H9 (cell line): ENCODE results near the gene SLC35F6. TPM values are rescaled to one million over a fixed set of nuclear protein-coding genes. Genes with fewer than 3 reads are reported as not detected.

Experiments used
- DNase-seq: peaks from one replicate; pipeline ENCODE4 v3.0.0-alpha.2; 2017
- H2AFZ ChIP-seq: one replicate; pipeline ENCODE4 v1.6.1; 2013; ENCODE audit warnings: mild to moderate bottlenecking, low read length, control low read depth, moderate library complexity
- H2AK5ac ChIP-seq: 2 replicates; pipeline ENCODE4 v1.6.1; 2013; ENCODE audit warnings: low read length, control low read depth, mixed read lengths; ENCODE audit not compliant: insufficient read length
- H2BK120ac ChIP-seq: one replicate; pipeline ENCODE4 v1.6.1; 2013; ENCODE audit warnings: low read depth, mild to moderate bottlenecking, low read length, control low read depth, inconsistent platforms; ENCODE audit not compliant: poor library complexity, severe bottlenecking
- H2BK12ac ChIP-seq: 2 replicates; pipeline ENCODE4 v1.6.1; 2013; ENCODE audit warnings: low read length, control low read depth, mixed read lengths, low read depth; ENCODE audit not compliant: insufficient read length
- H2BK15ac ChIP-seq: 2 replicates; pipeline ENCODE4 v1.6.1; 2013; ENCODE audit warnings: low read depth, low read length, control low read depth
- H2BK20ac ChIP-seq: one replicate; pipeline ENCODE4 v1.6.1; 2013; ENCODE audit warnings: low read depth, mild to moderate bottlenecking, low read length, control low read depth, inconsistent platforms; ENCODE audit not compliant: poor library complexity, severe bottlenecking
- H2BK5ac ChIP-seq: 2 replicates; pipeline ENCODE4 v1.6.1; 2013; ENCODE audit warnings: low read length, control low read depth, mixed read lengths; ENCODE audit not compliant: insufficient read length
- H3K14ac ChIP-seq: 2 replicates; pipeline ENCODE4 v1.6.1; 2013; ENCODE audit warnings: low read length, control low read depth; ENCODE audit not compliant: insufficient read depth
- H3K18ac ChIP-seq: 2 replicates; pipeline ENCODE4 v1.6.1; 2013; ENCODE audit warnings: low read depth, mild to moderate bottlenecking, mixed read lengths, low read length, control low read depth; ENCODE audit not compliant: insufficient read length
- H3K23ac ChIP-seq: 2 replicates; pipeline ENCODE4 v1.6.1; 2013; ENCODE audit warnings: low read length, control low read depth, mixed read lengths, low read depth; ENCODE audit not compliant: insufficient read length
- H3K23me2 ChIP-seq: 2 replicates; pipeline ENCODE4 v1.6.1; 2013; ENCODE audit warnings: low read depth, mild to moderate bottlenecking, mixed read lengths, low read length, control low read depth; ENCODE audit not compliant: insufficient read length, poor library complexity, severe bottlenecking
- H3K27ac ChIP-seq: 2 replicates; pipeline ENCODE4 v1.5.1; 2013; ENCODE audit warnings: low read length, control low read depth, mixed read lengths, low read depth; ENCODE audit not compliant: insufficient read length
- H3K27me3 ChIP-seq: 2 replicates; pipeline ENCODE4 v1.6.1; 2013; ENCODE audit warnings: low read length, control low read depth, inconsistent platforms; ENCODE audit not compliant: insufficient read depth
- H3K4ac ChIP-seq: 2 replicates; pipeline ENCODE4 v1.6.1; 2013; ENCODE audit warnings: low read depth, mild to moderate bottlenecking, control low read depth, inconsistent platforms, low read length, moderate library complexity
- H3K4me1 ChIP-seq: 2 replicates; pipeline ENCODE4 v1.6.1; 2013; ENCODE audit warnings: low read length, control low read depth, inconsistent platforms; ENCODE audit not compliant: insufficient read depth
- H3K4me2 ChIP-seq: 2 replicates; pipeline ENCODE4 v1.6.1; 2013; ENCODE audit warnings: low read length, control low read depth, mixed read lengths; ENCODE audit not compliant: insufficient read length, insufficient read depth
- H3K56ac ChIP-seq: 2 replicates; pipeline ENCODE4 v1.6.1; 2013; ENCODE audit warnings: low read depth, mild to moderate bottlenecking, mixed read lengths, low read length, control low read depth; ENCODE audit not compliant: insufficient read length
- H3K79me1 ChIP-seq: 2 replicates; pipeline ENCODE4 v1.6.1; 2013; ENCODE audit warnings: low read depth, mild to moderate bottlenecking, moderate library complexity, low read length, control low read depth, inconsistent platforms; ENCODE audit not compliant: insufficient read depth, poor library complexity, severe bottlenecking
- H3K79me2 ChIP-seq: 2 replicates; pipeline ENCODE4 v1.6.1; 2013; ENCODE audit warnings: low read length, control low read depth, inconsistent platforms; ENCODE audit not compliant: insufficient read depth
- H3K9ac ChIP-seq: 2 replicates; pipeline ENCODE4 v1.6.1; 2013; ENCODE audit warnings: low read length, control low read depth, mixed read lengths; ENCODE audit not compliant: insufficient read length; ENCODE audit errors: extremely low read depth
- H3K9me3 ChIP-seq: one replicate; pipeline ENCODE4 v1.6.1; 2013; ENCODE audit warnings: low read depth, low read length, inconsistent platforms; ENCODE audit not compliant: control insufficient read depth
- H3T11ph ChIP-seq: one replicate; pipeline ENCODE4 v1.6.1; 2013; ENCODE audit warnings: mild to moderate bottlenecking, low read length, control low read depth, inconsistent platforms
- H4K20me1 ChIP-seq: one replicate; pipeline ENCODE4 v1.6.1; 2013; ENCODE audit not compliant: control insufficient read depth, insufficient read length, insufficient read depth
- H4K5ac ChIP-seq: 2 replicates; pipeline ENCODE4 v1.6.1; 2013; ENCODE audit warnings: low read depth, mild to moderate bottlenecking, mixed read lengths, low read length, control low read depth; ENCODE audit not compliant: insufficient read length
- H4K8ac ChIP-seq: replicated peaks from 2 replicates; pipeline ENCODE4 v1.6.1; 2013; ENCODE audit warnings: low read length, control low read depth, mixed read lengths, low read depth; ENCODE audit not compliant: insufficient read length
- H4K91ac ChIP-seq: 2 replicates; pipeline ENCODE4 v1.6.1; 2013; ENCODE audit warnings: low read depth, mild to moderate bottlenecking, moderate library complexity, mixed read lengths, low read length, control low read depth; ENCODE audit not compliant: insufficient read length
- H3K27ac Mint-ChIP-seq, 3 experiments: 2 replicates in 2 of 3; 3 replicates in 1 of 3; pipeline ENCODE4 v1.8.0; 2020 to 2021; ENCODE audit warnings: mixed read lengths in 3 of 3, mild to moderate bottlenecking in 1 of 3, moderate library complexity in 1 of 3
- H3K27me3 Mint-ChIP-seq: 2 replicates; pipeline ENCODE4 v1.8.0; 2021; ENCODE audit warnings: low read depth, mild to moderate bottlenecking, moderate library complexity, mixed read lengths
- H3K36me3 Mint-ChIP-seq, 3 experiments: 2 replicates in 2 of 3; 3 replicates in 1 of 3; pipeline ENCODE4 v1.8.0; 2020 to 2021; ENCODE audit warnings: low read depth in 3 of 3, mixed read lengths in 3 of 3; ENCODE audit not compliant: insufficient read depth in 1 of 3
- H3K4me1 Mint-ChIP-seq, 2 experiments: 2 replicates each; pipeline ENCODE4 v1.8.0; 2020; ENCODE audit warnings: mixed read lengths in 2 of 2
- H3K4me3 Mint-ChIP-seq, 2 experiments: 2 replicates in 1 of 2; 3 replicates in 1 of 2; pipeline ENCODE4 v1.8.0; 2020 to 2021; ENCODE audit warnings: mild to moderate bottlenecking in 2 of 2, mixed read lengths in 2 of 2, moderate library complexity in 1 of 2
- H3K9me3 Mint-ChIP-seq, 2 experiments: 2 replicates in 1 of 2; 3 replicates in 1 of 2; pipeline ENCODE4 v1.8.0; 2020; ENCODE audit warnings: mild to moderate bottlenecking in 2 of 2, mixed read lengths in 2 of 2, moderate library complexity in 1 of 2
- CTCF ChIP-seq: fragments of 200-600 bp; sonication (generic); conservative IDR thresholded peaks from 3 replicates; pipeline ENCODE4 v1.8.0; 2021; ENCODE audit warnings: antibody characterized with exemption, mild to moderate bottlenecking
- WGBS: extraction: QIAGEN DNeasy Blood & Tissue Kit; methylation state at CpG from one replicate; pipeline ENCODE4 v1.1.7; 2013; ENCODE audit warnings: missing lambda C conversion rate, low lambda C conversion rate, mixed read lengths; ENCODE audit not compliant: insufficient read length; ENCODE audit errors: extremely low coverage; 5-methylcytosine and 5-hydroxymethylcytosine counted together
- total RNA-seq: library from RNA; stranded (reverse); gene quantifications from 2 replicates; pipeline ENCODE4 v1.2.1, GENCODE V29; 2021

The SLC35F6 gene
- total RNA-seq, 1 experiment from 2014 or later: 15.7 TPM

DNA sequence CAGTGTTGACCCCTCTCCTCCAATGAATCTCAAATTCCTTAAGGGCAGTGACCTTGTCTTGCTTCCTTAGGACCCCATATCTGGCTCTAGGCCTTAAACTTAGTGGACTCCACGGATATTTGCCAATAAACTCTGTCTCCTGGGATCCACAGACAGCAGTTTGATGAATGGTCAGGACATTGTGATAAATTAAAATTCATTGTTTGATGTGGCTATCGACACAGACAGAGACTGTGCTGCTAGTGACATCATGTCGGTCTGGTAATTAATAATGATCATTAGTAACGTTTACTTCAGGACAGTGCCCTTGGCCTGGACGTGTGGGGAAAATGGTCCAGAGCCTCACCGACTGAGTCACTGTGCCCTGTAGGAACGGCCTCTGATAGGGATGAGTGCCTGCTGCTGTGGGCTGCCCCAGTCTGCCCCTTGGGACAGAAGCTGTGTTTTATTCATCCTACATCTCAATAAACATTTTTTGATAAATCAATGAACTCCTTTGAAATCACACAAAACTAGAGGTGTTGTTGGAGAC, 5.2 kb upstream of the SLC35F6 start:
- Histone ChIP-seq H2BK5ac (no peak overlapping the region), H3K27me3 (no peaks in the 10 kb centered on the region; the same call in 1 of the 2 replicates), H3K23ac (no peak overlapping the region), H2BK12ac (no peak overlapping the region), H3K9me3 (no peaks in the 10 kb centered on the region), H2AFZ (no peak overlapping the region), H2BK20ac (no peak overlapping the region), H4K91ac (no peak overlapping the region), H3K4ac (no peak overlapping the region), H3K14ac (no peak overlapping the region), H4K20me1 (no peaks in the 10 kb centered on the region), H3K79me2 (no peaks in the 10 kb centered on the region), H3K56ac (no peak overlapping the region), H4K5ac (peak overlapping the region; percentile 15), H3K9ac (no peak overlapping the region), H4K8ac (no peak overlapping the region), H3K4me2 (no peak overlapping the region), H2BK15ac (no peak overlapping the region), H2AK5ac (no peak overlapping the region), H3K79me1 (no peaks in the 10 kb centered on the region), H3K23me2 (no peaks in the 10 kb centered on the region), H3T11ph (no peak overlapping the region), H3K4me1 (peaks cover 11% of the 10 kb centered on the region), H3K18ac (peak overlapping the region; percentile 85), H3K27ac (peak overlapping the region; percentile 87), H2BK120ac (no peak overlapping the region)
- Mint-ChIP-seq H3K4me3 (no peak overlapping the region), H3K27me3 (peaks cover 24% of the 10 kb centered on the region), H3K4me1 (peaks cover 35 to 41% of the 10 kb centered on the region in 2 experiments), H3K36me3 (no peaks in the 10 kb centered on the region), H3K27ac (peak overlapping the region; percentile 85 to 98 (median 92); a peak in 5 of 7 replicates), H3K9me3 (no peaks in the 10 kb centered on the region; a peak in 2 of 5 replicates)
- no CpG with 5 or more reads among the region's 7 CpGs for WGBS
- DNase-seq: no peak
- no peak for TF ChIP-seq CTCF
